Sciatic nerve (tissue), 2 donors: Measurements from ENCODE around the gene PLAC1. TPM values are rescaled to one million over a fixed set of nuclear protein-coding genes. Genes with fewer than 3 reads are reported as not detected.

Experiments
- ATAC-seq: fragments of 200-7000 bp; cut with Tn5 transposase; one replicate; pipeline ENCODE4 v1.9.1; 2020; ENCODE audit warnings: mild to moderate bottlenecking, moderate library complexity
- DNase-seq: peaks from one replicate; pipeline ENCODE4 v3.0.0-alpha.2; 2020; ENCODE audit warnings: low spot score
- intact Hi-C: fragments of 100-400 bp; cut with DNase I; formaldehyde crosslinking; loops from one replicate; pipeline ENCODE4 v1.14.2; 2022
- total RNA-seq: library from RNA; stranded (reverse); fragmentation: NEBNext Ultra II Directional; extraction: Animal tissue kit (Norgen Biotek cat#: 25700); gene quantifications from one replicate; pipeline ENCODE4 v1.2.1, GENCODE V29; 2021
- donor health status: DM: no; HTN: no; CAD: no.
- donor health status: DM: no; HTN: no; CAD: no.

Gene PLAC1
- total RNA-seq = not detected

- DNase-seq (no peak), ATAC-seq (no peak)
- intact Hi-C loops = no loop called here
These were observed at the start of gene PLAC1 for GRCh38 chrX:134658002-134658759. TSS of gene PLAC1 (minus strand) at chrX:134658471. CDS start at chrX:134566682, 91,789 bp downstream.

- ATAC-seq (no peak), DNase-seq (no peak)
- intact Hi-C loops = no loop called here
These were observed 47.9 kb upstream of the PLAC1 start for GRCh38 chrX:134706138-134706537.

GRCh38 chrX:134695999-134696398 is 37.7 kb upstream of the PLAC1 start:
- no peak for DNase-seq
- ATAC-seq = peak; percentile 77
- intact Hi-C loops = no loop called here

GRCh38 chrX:134694333-134695322 is 36.4 kb upstream of the PLAC1 start:
- ATAC-seq = no peak
- intact Hi-C loops = no loop called here
- no peak for DNase-seq

GRCh38 chrX:134693644-134694043 is 35.4 kb upstream of the PLAC1 start:
- DNase-seq = no peak
- intact Hi-C loops = no loop called here
- ATAC-seq = no peak

- DNase-seq (no peak), ATAC-seq (no peak)
- intact Hi-C loops = no loop called here
These were observed 34.7 kb upstream of the PLAC1 start for GRCh38 chrX:134692990-134693389.

- DNase-seq (no peak), ATAC-seq (no peak)
- intact Hi-C loops = no loop called here
These were observed 34.0 kb upstream of the PLAC1 start for GRCh38 chrX:134692233-134692632.

- no peak for ATAC-seq
- intact Hi-C loops = no loop called here
- DNase-seq = no peak
These were observed 33.2 kb upstream of the PLAC1 start for GRCh38 chrX:134691453-134691852.

GRCh38 chrX:134688839-134689238 is 30.6 kb upstream of the PLAC1 start:
- intact Hi-C loops = no loop called here
- ATAC-seq (no peak), DNase-seq (no peak)

GRCh38 chrX:134688031-134688823 is 30.0 kb upstream of the PLAC1 start:
- DNase-seq (no peak), ATAC-seq (no peak)
- intact Hi-C loops = no loop called here

GRCh38 chrX:134685668-134686067 is 27.4 kb upstream of the PLAC1 start:
- ATAC-seq = no peak
- intact Hi-C loops = no loop called here

GRCh38 chrX:134684956-134685355 is 26.7 kb upstream of the PLAC1 start:
- intact Hi-C loops = no loop called here
- ATAC-seq = no peak
- DNase-seq = no peak

More at GRCh38 chrX:134685668-134686067, 27.4 kb upstream of the PLAC1 start:
- no peak for DNase-seq

- ATAC-seq = no peak
- intact Hi-C loops = no loop called here
- no peak for DNase-seq
These were observed 25.2 kb upstream of the PLAC1 start for GRCh38 chrX:134683351-134684005.

GRCh38 chrX:134682081-134682480 is 23.8 kb upstream of the PLAC1 start:
- no peak for DNase-seq
- intact Hi-C loops = no loop called here
- no peak for ATAC-seq

GRCh38 chrX:134679644-134680043 is 21.4 kb upstream of the PLAC1 start:
- intact Hi-C loops = no loop called here
- no peak for ATAC-seq
- no peak for DNase-seq

GRCh38 chrX:134679221-134679620 is 20.9 kb upstream of the PLAC1 start:
- ATAC-seq = peak; percentile 77
- no peak for DNase-seq
- intact Hi-C loops = no loop called here

GRCh38 chrX:134677332-134677731 is 19.1 kb upstream of the PLAC1 start:
- intact Hi-C loops = no loop called here
- DNase-seq (no peak), ATAC-seq (no peak)

GRCh38 chrX:134676436-134676835 is 18.2 kb upstream of the PLAC1 start:
- ATAC-seq (no peak), DNase-seq (no peak)
- intact Hi-C loops = no loop called here

- DNase-seq (no peak), ATAC-seq (no peak)
- intact Hi-C loops = no loop called here
These were observed 14.9 kb upstream of the PLAC1 start for GRCh38 chrX:134673123-134673522.
